ENCODE data around the gene METTL26.

METTL26 gene

DNA sequence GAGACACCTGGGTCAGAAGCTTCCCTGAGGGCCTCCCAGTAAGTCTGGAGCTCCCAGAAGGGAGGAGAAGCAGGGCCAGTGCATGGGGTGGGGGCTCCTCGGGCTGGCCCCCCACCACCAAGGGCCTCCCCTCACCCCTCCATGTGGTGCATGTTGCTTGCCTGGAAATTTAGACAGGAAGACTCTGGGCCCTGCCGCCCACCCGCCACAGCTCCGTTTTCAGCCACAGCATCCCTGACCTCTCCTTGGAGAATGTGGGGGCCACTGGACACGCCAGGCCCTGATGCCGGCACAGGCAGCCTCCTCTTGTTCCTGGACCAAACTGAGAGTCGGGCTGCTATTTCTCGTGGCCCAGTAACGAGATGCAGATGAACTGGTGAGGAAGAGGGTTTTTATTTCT lies 2.7 kb upstream of the METTL26 start:
- H3K4me1 ChIP-seq (ENCODE audit: low read length): peaks cover 26% of the 10 kb centered on the region
- TF ChIP-seq EZH2phosphoT487 (IDR thresholded peaks at IDR 0.05; ENCODE audit: low read depth) (no peak), CTCF (IDR thresholded peaks at IDR 0.05; ENCODE audit: low read depth, low read length) (no peak)
- H4K20me1 ChIP-seq (ENCODE audit: insufficient read depth, low read length): peaks cover 10% of the 10 kb centered on the region; the same call in 1 of the 2 replicates
- no peaks in the 10 kb centered on the region for H3K9me3 ChIP-seq (ENCODE audit: insufficient read depth, low read length)
- H3K4me2 ChIP-seq (ENCODE audit: low read length): no peak overlapping the region
- peaks cover 13% of the 10 kb centered on the region for H3K36me3 ChIP-seq (replicated peaks; ENCODE audit: low read depth, low read length)
- H3K27ac ChIP-seq (ENCODE audit: low read length): no peak overlapping the region
- no peak overlapping the region for H3K9ac ChIP-seq (ENCODE audit: low read length)
- H3K4me3 ChIP-seq (ENCODE audit: low read length): no peak overlapping the region
- peaks cover 38% of the 10 kb centered on the region for H3K79me2 ChIP-seq (ENCODE audit: low read length)
- H3K27me3 ChIP-seq (ENCODE audit: low read depth, low read length): no peaks in the 10 kb centered on the region
- H2AFZ ChIP-seq (ENCODE audit: low read depth, low read length): no peak overlapping the region

DNA sequence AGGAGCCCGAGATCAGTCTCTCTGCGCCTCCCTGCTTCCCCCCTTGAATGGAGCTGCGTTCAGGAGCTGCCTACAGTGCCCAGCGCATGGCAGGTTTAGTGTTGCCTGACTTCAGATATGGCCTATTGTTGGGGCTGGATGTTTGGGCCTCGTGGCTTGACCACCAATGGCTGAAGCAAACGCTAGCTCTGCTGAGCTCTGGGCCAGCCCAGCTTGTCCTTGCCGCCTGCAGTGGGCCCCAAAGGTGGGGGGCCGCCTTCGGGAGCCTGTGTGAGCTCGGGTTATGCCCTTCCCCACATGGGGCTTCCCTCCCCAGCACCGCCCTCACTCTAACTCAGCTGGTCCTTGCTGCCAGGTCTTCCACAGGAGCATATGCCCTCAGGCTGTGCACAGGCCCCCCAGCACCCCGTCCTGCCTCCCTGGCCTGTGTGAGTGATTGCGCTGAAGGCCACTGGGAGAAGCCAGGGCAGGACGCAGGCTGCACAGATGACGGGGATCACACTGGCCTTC lies 2.0 kb upstream of the METTL26 start:
- no peaks in the 10 kb centered on the region for H3K27me3 ChIP-seq (ENCODE audit: low read depth, low read length)
- peaks cover 10% of the 10 kb centered on the region; the same call in 1 of the 2 replicates for H4K20me1 ChIP-seq (ENCODE audit: insufficient read depth, low read length)
- no peak overlapping the region for H3K4me2 ChIP-seq (ENCODE audit: low read length)
- H2AFZ ChIP-seq (ENCODE audit: low read depth, low read length): no peak overlapping the region
- no peak for TF ChIP-seq CTCF (IDR thresholded peaks at IDR 0.05; ENCODE audit: low read depth, low read length)
- TF ChIP-seq EZH2phosphoT487 (IDR thresholded peaks at IDR 0.05; ENCODE audit: low read depth): no peak
- no peak overlapping the region for H3K4me3 ChIP-seq (ENCODE audit: low read length)
- H3K79me2 ChIP-seq (ENCODE audit: low read length): peaks cover 30% of the 10 kb centered on the region
- H3K9me3 ChIP-seq (ENCODE audit: insufficient read depth, low read length): no peaks in the 10 kb centered on the region
- no peak overlapping the region for H3K9ac ChIP-seq (ENCODE audit: low read length)
- H3K36me3 ChIP-seq (replicated peaks; ENCODE audit: low read depth, low read length): peaks cover 14% of the 10 kb centered on the region
- H3K4me1 ChIP-seq (ENCODE audit: low read length): peaks cover 23% of the 10 kb centered on the region
- no peak overlapping the region for H3K27ac ChIP-seq (ENCODE audit: low read length)

DNA sequence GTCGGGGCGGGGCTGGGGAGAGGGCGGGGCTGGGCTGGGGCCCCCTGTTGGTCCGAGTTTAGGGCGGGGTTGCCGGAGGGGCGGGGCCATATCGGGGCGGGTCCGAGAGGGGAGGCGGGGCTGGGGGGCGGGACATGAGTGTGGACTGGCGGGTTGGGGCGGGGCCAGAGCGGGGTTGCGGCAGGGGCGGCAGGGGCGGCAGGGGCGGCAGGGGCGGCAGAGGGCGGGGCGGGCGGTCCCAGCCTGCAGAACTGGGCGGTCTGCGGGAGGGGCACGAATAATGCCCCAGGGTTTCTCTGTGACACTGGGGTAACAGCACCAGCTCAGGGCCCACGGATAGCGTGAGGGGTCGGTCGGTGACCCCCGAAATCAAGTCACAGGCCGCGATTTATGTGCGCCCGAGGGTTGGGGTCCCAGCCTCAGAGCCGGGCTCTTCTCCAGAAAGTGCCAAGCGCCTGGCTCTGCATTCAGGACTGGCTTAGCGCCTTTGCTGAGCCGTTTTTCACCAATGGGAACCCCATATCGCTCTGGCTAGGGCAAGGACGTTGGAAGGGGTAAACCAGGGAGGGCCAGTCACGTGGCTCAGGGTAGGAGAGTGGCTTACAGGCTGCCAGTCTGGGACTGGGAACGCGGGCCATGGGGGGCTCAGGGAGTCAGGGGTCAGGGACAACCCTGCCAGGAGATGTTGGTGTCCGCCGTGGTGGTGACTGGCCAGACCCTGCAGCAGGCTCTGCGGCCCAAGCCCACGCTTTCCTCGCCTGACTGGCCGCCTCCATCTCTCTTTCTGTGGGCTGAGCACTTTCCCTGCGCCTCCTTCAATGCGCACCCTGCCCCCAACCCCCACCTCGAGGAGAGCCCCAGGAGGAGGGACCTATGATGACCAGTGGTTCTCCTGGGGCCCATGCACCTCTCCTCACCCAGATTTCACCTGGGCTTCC lies 1.2 kb upstream of the METTL26 start:
- no peak overlapping the region for H2AFZ ChIP-seq (ENCODE audit: low read depth, low read length)
- no peak for TF ChIP-seq EZH2phosphoT487 (IDR thresholded peaks at IDR 0.05; ENCODE audit: low read depth)
- TF ChIP-seq CTCF (IDR thresholded peaks at IDR 0.05; ENCODE audit: low read depth, low read length): no peak
- peaks cover 10% of the 10 kb centered on the region; the same call in 1 of the 2 replicates for H4K20me1 ChIP-seq (ENCODE audit: insufficient read depth, low read length)
- H3K36me3 ChIP-seq (replicated peaks; ENCODE audit: low read depth, low read length): peaks cover 12% of the 10 kb centered on the region
- peak overlapping the region; percentile 92 for H3K9ac ChIP-seq (ENCODE audit: low read length)
- H3K79me2 ChIP-seq (ENCODE audit: low read length): peaks cover 23% of the 10 kb centered on the region
- no peaks in the 10 kb centered on the region for H3K27me3 ChIP-seq (ENCODE audit: low read depth, low read length)
- H3K4me2 ChIP-seq (ENCODE audit: low read length): peak overlapping the region; percentile 91
- H3K4me1 ChIP-seq (ENCODE audit: low read length): peaks cover 20% of the 10 kb centered on the region
- H3K4me3 ChIP-seq (ENCODE audit: low read length): peak overlapping the region; percentile 92
- H3K27ac ChIP-seq (ENCODE audit: low read length): peak overlapping the region; percentile 89; the same call in 1 of the 2 replicates
- no peaks in the 10 kb centered on the region for H3K9me3 ChIP-seq (ENCODE audit: insufficient read depth, low read length)

DNA sequence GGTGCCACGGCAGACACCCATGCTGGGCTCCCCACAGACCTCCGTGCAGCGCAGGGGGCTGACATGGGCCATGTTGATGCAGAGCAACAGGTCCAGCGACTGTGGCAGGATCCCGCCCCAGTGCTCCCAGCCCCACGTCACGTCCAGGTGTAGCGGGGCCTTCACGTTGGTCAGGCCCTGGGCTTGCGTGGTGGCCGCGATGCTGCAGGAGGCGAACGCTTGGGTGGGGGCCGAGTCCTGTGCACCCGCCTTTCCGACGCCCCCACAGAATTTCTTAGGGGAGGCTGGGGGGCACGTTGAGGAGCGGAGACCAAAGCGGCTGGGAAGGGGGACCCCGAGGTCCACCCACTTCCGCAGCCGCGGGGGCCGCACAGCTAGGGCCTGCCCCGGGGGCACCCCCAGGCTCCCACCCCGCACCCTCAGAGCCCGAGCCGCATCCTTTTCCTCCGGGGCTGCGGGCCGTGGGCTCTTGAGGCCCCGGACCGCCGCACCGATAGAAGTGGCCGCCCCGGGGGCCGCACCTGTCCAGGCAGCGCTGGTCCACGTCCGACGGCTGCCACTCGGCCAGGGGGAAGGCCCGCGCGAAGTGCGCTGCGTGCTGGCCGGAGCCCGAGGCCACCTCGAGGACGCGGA lies 416 bp downstream of the METTL26 start:
- Histone ChIP-seq H3K4me1 (ENCODE audit: low read length) (peaks cover 20% of the 10 kb centered on the region), H3K36me3 (replicated peaks; ENCODE audit: low read depth, low read length) (peaks cover 12% of the 10 kb centered on the region), H3K4me2 (ENCODE audit: low read length) (peak overlapping the region; percentile 91), H3K9ac (ENCODE audit: low read length) (peak overlapping the region; percentile 92), H3K27me3 (ENCODE audit: low read depth, low read length) (no peaks in the 10 kb centered on the region), H3K4me3 (ENCODE audit: low read length) (peak overlapping the region; percentile 92), H2AFZ (ENCODE audit: low read depth, low read length) (0 out of 2 replicates have a peak overlapping the region, but pooled peaks have one; percentile 42), H3K27ac (ENCODE audit: low read length) (peak overlapping the region; percentile 89), H4K20me1 (ENCODE audit: insufficient read depth, low read length) (peaks cover 10% of the 10 kb centered on the region; the same call in 1 of the 2 replicates), H3K79me2 (ENCODE audit: low read length) (peaks cover 16% of the 10 kb centered on the region), H3K9me3 (ENCODE audit: insufficient read depth, low read length) (no peaks in the 10 kb centered on the region)
- no peak for TF ChIP-seq CTCF (IDR thresholded peaks at IDR 0.05; ENCODE audit: low read depth, low read length)
- no peak for TF ChIP-seq EZH2phosphoT487 (IDR thresholded peaks at IDR 0.05; ENCODE audit: low read depth)
